Cardiac muscle cell (in vitro differentiated cells and primary cell): ENCODE results near the gene GSG1. TPM values are rescaled to one million over a fixed set of nuclear protein-coding genes. Genes with fewer than 3 reads are reported as not detected.

Experiments
- DNase-seq, 2 donors: peaks; one replicate each; pipeline versions ENCODE4 v3.0.0 to v3.0.0-alpha.2; 2010 to 2017; ENCODE audit warnings: low read depth in 1 of 2, low spot score in 1 of 2
- H3K27ac ChIP-seq: fragments of 200-600 bp; sonication (generic); 2 replicates; pipeline ENCODE4 v1.5.1; 2016
- H3K27me3 ChIP-seq: fragments of 200-600 bp; sonication (generic); 2 replicates; pipeline ENCODE4 v1.6.0; 2016; ENCODE audit warnings: control low read depth
- H3K36me3 ChIP-seq: fragments of 200-600 bp; sonication (generic); 2 replicates; pipeline ENCODE4 v1.5.1; 2016; ENCODE audit warnings: control low read depth
- H3K4me1 ChIP-seq: fragments of 200-600 bp; sonication (generic); 2 replicates; pipeline ENCODE4 v1.8.1; 2017; ENCODE audit warnings: low read depth, mild to moderate bottlenecking, mixed run types
- H3K4me3 ChIP-seq: fragments of 200-600 bp; sonication (generic); 2 replicates; pipeline ENCODE4 v1.5.1; 2016; ENCODE audit warnings: mild to moderate bottlenecking
- H3K9me3 ChIP-seq: fragments of 200-600 bp; sonication (generic); 2 replicates; pipeline ENCODE4 v1.5.1; 2017; ENCODE audit warnings: low read depth, mild to moderate bottlenecking, control low read depth
- polyA plus RNA-seq: library from polyadenylated mRNA; unstranded; fragments of >200 nt; fragmentation: Nextera tagmentation; extraction: Ambion mirVana; gene quantifications from 2 replicates; pipeline ENCODE4 v1.2.1, GENCODE V29; 2016
- total RNA-seq: library from RNA; depleted of rRNA; stranded (reverse); fragments of >200 nt; gene quantifications from 2 replicates; pipeline ENCODE4 v1.2.3, GENCODE V29; 2016
- TF ChIP-seq, protein P1 (sequence below): IDR thresholded peaks from 2 replicates; pipeline ENCODE4 v1.5.1; 2012; ENCODE audit warnings: low read depth, mild to moderate bottlenecking, low read length

Gene GSG1
- not detected in 2 replicates for total RNA-seq
- 0.12 TPM in 1 of 2 replicates, not detected in the other for polyA plus RNA-seq

- Histone ChIP-seq H3K9me3 (no peaks in the 10 kb centered on the region), H3K27ac (no peak within 1 kb of the TSS), H3K4me1 (no peaks in the 10 kb centered on the region), H3K36me3 (no peaks in the 10 kb centered on the region), H3K4me3 (no peak within 1 kb of the TSS), H3K27me3 (no peaks in the 10 kb centered on the region)
- DNase-seq = peak in 1 of 2 donors; percentile 30
- TF ChIP-seq, protein P1, sequence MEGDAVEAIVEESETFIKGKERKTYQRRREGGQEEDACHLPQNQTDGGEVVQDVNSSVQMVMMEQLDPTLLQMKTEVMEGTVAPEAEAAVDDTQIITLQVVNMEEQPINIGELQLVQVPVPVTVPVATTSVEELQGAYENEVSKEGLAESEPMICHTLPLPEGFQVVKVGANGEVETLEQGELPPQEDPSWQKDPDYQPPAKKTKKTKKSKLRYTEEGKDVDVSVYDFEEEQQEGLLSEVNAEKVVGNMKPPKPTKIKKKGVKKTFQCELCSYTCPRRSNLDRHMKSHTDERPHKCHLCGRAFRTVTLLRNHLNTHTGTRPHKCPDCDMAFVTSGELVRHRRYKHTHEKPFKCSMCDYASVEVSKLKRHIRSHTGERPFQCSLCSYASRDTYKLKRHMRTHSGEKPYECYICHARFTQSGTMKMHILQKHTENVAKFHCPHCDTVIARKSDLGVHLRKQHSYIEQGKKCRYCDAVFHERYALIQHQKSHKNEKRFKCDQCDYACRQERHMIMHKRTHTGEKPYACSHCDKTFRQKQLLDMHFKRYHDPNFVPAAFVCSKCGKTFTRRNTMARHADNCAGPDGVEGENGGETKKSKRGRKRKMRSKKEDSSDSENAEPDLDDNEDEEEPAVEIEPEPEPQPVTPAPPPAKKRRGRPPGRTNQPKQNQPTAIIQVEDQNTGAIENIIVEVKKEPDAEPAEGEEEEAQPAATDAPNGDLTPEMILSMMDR = no peak
Measured at GRCh38 chr12:13103391-13104033, at the start of gene GSG1. GSG1 (minus strand) TSS chr12:13103667; CDS start chr12:13103512, 155 bp downstream.

GRCh38 chr12:13153180-13153579 lies 49.7 kb upstream of the GSG1 start:
- no peak overlapping the region for H3K27ac ChIP-seq
- no peak overlapping the region for H3K4me3 ChIP-seq
- TF ChIP-seq, protein P1 = no peak
- H3K27me3 ChIP-seq = no peaks in the 10 kb centered on the region
- H3K9me3 ChIP-seq = no peaks in the 10 kb centered on the region
- H3K4me1 ChIP-seq = no peaks in the 10 kb centered on the region
- H3K36me3 ChIP-seq = no peaks in the 10 kb centered on the region
- no peak for DNase-seq

DNA sequence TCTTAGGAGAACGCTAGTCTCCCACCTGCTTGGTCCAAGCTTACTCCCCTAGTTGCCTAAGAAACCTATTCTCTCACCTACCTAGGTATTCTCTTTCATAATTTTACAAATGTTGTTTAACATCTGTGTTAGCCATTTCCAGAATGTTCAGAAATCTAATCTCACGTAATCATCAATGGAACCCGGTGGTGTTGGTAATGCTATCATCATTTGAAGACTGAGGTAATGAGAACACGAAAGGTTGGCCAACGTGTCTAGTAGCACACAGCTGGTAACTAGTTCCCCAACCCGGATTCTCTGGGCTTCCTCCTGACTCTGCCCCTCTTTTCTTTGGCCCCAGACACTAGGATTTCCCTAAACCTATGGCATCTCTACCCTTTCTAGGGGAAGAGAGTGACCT lies 49.3 kb upstream of the GSG1 start:
- TF ChIP-seq, protein P1 = no peak
- no peaks in the 10 kb centered on the region for H3K4me1 ChIP-seq

DNA sequence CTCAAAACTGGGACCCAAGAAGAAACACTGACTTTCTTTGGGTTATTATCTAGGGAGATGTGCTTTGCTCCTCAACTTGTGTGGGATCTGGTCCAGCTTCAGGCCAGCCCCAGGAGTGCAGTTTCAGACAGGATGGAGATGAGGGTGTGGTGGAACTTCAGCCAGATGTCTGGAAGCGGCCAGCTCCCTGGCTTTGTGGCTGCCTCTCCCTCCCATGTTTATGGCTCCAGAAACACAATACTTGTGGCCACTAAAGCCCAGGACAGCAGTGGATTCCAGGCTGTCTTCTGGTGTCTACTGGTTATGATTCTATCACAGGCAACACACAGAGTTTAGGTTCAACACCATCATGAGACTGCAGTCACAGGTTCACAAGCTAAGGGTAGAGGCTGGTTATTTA lies 48.8 kb upstream of the GSG1 start:
- Histone ChIP-seq H3K4me1 (no peaks in the 10 kb centered on the region), H3K27me3 (no peaks in the 10 kb centered on the region), H3K9me3 (no peaks in the 10 kb centered on the region), H3K27ac (no peak overlapping the region), H3K36me3 (no peaks in the 10 kb centered on the region), H3K4me3 (no peak overlapping the region)
- no peak for DNase-seq
- TF ChIP-seq, protein P1 = no peak

More for the DNA sequence above, 49.3 kb upstream of the GSG1 start:
- DNase-seq = no peak
- no peaks in the 10 kb centered on the region for H3K9me3 ChIP-seq
- H3K27me3 ChIP-seq = no peaks in the 10 kb centered on the region
- no peak overlapping the region for H3K4me3 ChIP-seq
- H3K27ac ChIP-seq = no peak overlapping the region
- H3K36me3 ChIP-seq = no peaks in the 10 kb centered on the region

DNA sequence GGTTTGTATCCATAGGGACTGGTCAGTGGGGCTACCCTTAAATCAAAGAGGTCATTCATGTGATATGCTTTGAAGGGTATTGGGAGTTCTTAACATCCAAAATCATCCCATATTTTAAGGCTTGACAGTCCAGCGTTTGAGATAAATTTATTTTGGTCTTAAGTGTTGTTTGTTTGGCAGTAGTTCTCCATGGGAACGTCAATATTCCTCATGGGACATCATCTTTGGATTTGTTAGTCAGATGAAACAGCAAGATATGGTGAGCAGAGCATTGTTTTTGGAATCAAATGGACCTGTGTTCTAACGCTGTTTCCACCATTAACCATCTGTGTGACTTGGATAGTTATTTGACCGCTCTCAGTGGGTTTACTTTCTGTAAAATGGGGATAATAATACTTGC lies 45.9 kb upstream of the GSG1 start:
- H3K4me3 ChIP-seq = no peak overlapping the region
- no peaks in the 10 kb centered on the region for H3K9me3 ChIP-seq
- no peak for DNase-seq
- no peaks in the 10 kb centered on the region for H3K36me3 ChIP-seq
- peaks cover 6% of the 10 kb centered on the region for H3K4me1 ChIP-seq
- H3K27ac ChIP-seq = no peak overlapping the region
- TF ChIP-seq, protein P1 = no peak
- no peaks in the 10 kb centered on the region for H3K27me3 ChIP-seq
